SH-SY5Y (cell line): ENCODE data around the gene TRABD2A.

ENCODE experiments used
- GATA2 ChIP-seq: IDR thresholded peaks from 2 replicates; pipeline ENCODE4 v1.6.1; 2011; ENCODE audit warnings: mild to moderate bottlenecking, low read depth, low read length
- GATA3 ChIP-seq: IDR thresholded peaks from 2 replicates; pipeline ENCODE4 v1.6.1; 2011; ENCODE audit warnings: low read depth, mild to moderate bottlenecking, low read length, moderate library complexity

DNA sequence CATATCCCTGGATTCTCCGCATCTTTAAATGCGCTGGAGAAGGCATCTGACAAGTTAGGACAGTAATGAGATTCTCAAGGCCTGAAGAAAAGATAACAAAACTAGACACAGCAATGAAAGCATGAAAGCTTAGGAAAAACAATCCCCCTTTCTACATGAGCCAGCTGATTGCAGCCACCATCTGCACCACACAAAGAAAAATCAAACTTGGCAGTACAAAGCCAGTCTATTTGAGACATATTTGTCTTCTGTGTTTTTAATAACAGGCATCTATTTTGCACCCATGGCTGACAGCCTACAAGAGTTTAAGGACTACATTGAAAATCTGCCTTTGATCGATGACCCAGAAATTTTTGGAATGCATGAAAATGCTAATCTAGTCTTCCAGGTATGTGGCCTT is 83.6 kb downstream of the TRABD2A start:
- no peak for TF ChIP-seq GATA2
- TF ChIP-seq GATA3, result no peak
